PC-3 (cell line): ENCODE data around the gene RIMBP2. TPM values are rescaled to one million over a fixed set of nuclear protein-coding genes. Genes with fewer than 3 reads are reported as not detected.

Experiments used
- ATAC-seq: fragments of 200-7000 bp; cut with Tn5 transposase; 2 replicates; pipeline ENCODE4 v1.9.1; 2020; ENCODE audit warnings: mild to moderate bottlenecking, moderate library complexity
- BruUV-seq: library from RNA; stranded (reverse); fragments of 400-500 nt; replicated peaks from 2 replicates; lab custom pipeline; 2021; lab: Mats Ljungman, UMichigan
- CTCF ChIA-PET: fragments of 300-600 bp; sonication (Branson Sonifier 250); formaldehyde crosslinking; loops from one replicate; lab custom pipeline; 2022; ENCODE audit warnings: antibody characterized with exemption; lab: Charles Lee
- POLR2A ChIA-PET: fragments of 300-600 bp; sonication (Branson Sonifier 250); formaldehyde crosslinking; loops from one replicate; lab custom pipeline; 2022; ENCODE audit warnings: antibody characterized with exemption; ENCODE audit not compliant: unreplicated experiment; lab: Charles Lee
- DNase-seq: peaks from one replicate; pipeline ENCODE4 v3.0.0-alpha.2; 2015
- H2AFZ ChIP-seq: fragments of 300-600 bp; sonication (generic); 2 replicates; pipeline ENCODE4 v1.6.0; 2016; ENCODE audit warnings: antibody characterized with exemption, low read length
- H3F3A ChIP-seq: fragments of 300-600 bp; sonication (generic); one replicate; pipeline ENCODE4 v1.6.0; 2017; ENCODE audit warnings: antibody characterized with exemption, low read length, control low read depth, mild to moderate bottlenecking; ENCODE audit not compliant: unreplicated experiment
- H3K27ac ChIP-seq: fragments of 300-600 bp; sonication (generic); 2 replicates; pipeline ENCODE4 v1.5.1; 2016; ENCODE audit warnings: mild to moderate bottlenecking, low read length
- H3K27me3 ChIP-seq: fragments of 300-600 bp; sonication (generic); 2 replicates; pipeline ENCODE4 v1.6.1; 2016; ENCODE audit warnings: low read length, mixed read lengths
- H3K36me3 ChIP-seq: fragments of 300-600 bp; sonication (generic); 2 replicates; pipeline ENCODE4 v1.6.1; 2016; ENCODE audit warnings: low read depth, mixed run types, low read length, mixed read lengths
- H3K4me1 ChIP-seq: fragments of 300-600 bp; sonication (generic); 2 replicates; pipeline ENCODE4 v1.5.1; 2016; ENCODE audit warnings: low read length; ENCODE audit not compliant: insufficient read depth
- H3K4me2 ChIP-seq: fragments of 300-600 bp; sonication (generic); 2 replicates; pipeline ENCODE4 v1.6.0; 2016; ENCODE audit warnings: low read length
- H3K4me3 ChIP-seq: fragments of 300-600 bp; sonication (generic); 2 replicates; pipeline ENCODE4 v1.5.1; 2016; ENCODE audit warnings: mild to moderate bottlenecking, low read length, mixed read lengths
- H3K79me2 ChIP-seq: fragments of 300-600 bp; sonication (generic); 2 replicates; pipeline ENCODE4 v1.6.1; 2017; ENCODE audit warnings: low read length, mixed read lengths
- H3K9ac ChIP-seq: fragments of 300-600 bp; sonication (generic); 2 replicates; pipeline ENCODE4 v1.6.0; 2016; ENCODE audit warnings: mild to moderate bottlenecking, low read length
- H3K9me2 ChIP-seq: fragments of 300-600 bp; sonication (generic); replicated peaks from 2 replicates; pipeline ENCODE4 v1.6.1; 2016; ENCODE audit warnings: mixed run types, low read length, mixed read lengths
- H3K9me3 ChIP-seq: fragments of 300-600 bp; sonication (generic); 2 replicates; pipeline ENCODE4 v1.6.1; 2016; ENCODE audit warnings: low read length, mixed read lengths
- H4K20me1 ChIP-seq: fragments of 300-600 bp; sonication (generic); 2 replicates; pipeline ENCODE4 v1.6.1; 2016; ENCODE audit warnings: low read length, mixed read lengths
- CTCF ChIP-seq: fragments of 300-600 bp; sonication (generic); conservative IDR thresholded peaks from 2 replicates; pipeline ENCODE4 v1.5.1; 2017; ENCODE audit warnings: antibody characterized with exemption, low read depth, mild to moderate bottlenecking, low read length
- EZH2 ChIP-seq: fragments of 300-600 bp; sonication (generic); IDR thresholded peaks from one replicate; pipeline ENCODE4 v1.6.1; 2017; ENCODE audit warnings: antibody characterized with exemption, mild to moderate bottlenecking, low read length; ENCODE audit not compliant: unreplicated experiment
- EZH2phosphoT487 ChIP-seq: fragments of 300-600 bp; sonication (generic); IDR thresholded peaks from 2 replicates; pipeline ENCODE4 v1.6.1; 2018; ENCODE audit warnings: mild to moderate bottlenecking, antibody characterized with exemption, low read length, borderline replicate concordance
- intact Hi-C: fragments of 100-400 bp; cut with micrococcal nuclease; formaldehyde crosslinking; loops from 2 replicates; pipeline ENCODE4 v1.9.0; 2023
- total RNA-seq: library from RNA; depleted of rRNA; stranded (reverse); fragments of >200 nt; gene quantifications from 2 replicates; pipeline ENCODE4 v1.2.3, GENCODE V29; 2014

Gene RIMBP2
- total RNA-seq, 1 experiment from 2014 or later = not detected

GRCh38 chr12:130685250-130685787 lies 30.8 kb downstream of the RIMBP2 start:
- ATAC-seq (no peak), DNase-seq (no peak)
- H3K4me1 ChIP-seq = no peaks in the 10 kb centered on the region
- H4K20me1 ChIP-seq = no peaks in the 10 kb centered on the region
- intact Hi-C loops = no loop called here
- H3K9me3 ChIP-seq = no peaks in the 10 kb centered on the region
- H3K9me2 ChIP-seq = no peaks in the 10 kb centered on the region
- no peak overlapping the region for H3K9ac ChIP-seq
- ChIA-PET CTCF (no interaction called here), POLR2A (no interaction called here)
- TF ChIP-seq CTCF = no peak
- no peak for TF ChIP-seq EZH2
- no peak for TF ChIP-seq EZH2phosphoT487
- H3K4me3 ChIP-seq = no peak overlapping the region
- no peaks in the 10 kb centered on the region for H3K36me3 ChIP-seq
- no peaks in the 10 kb centered on the region for H3K79me2 ChIP-seq
- H2AFZ ChIP-seq = no peak overlapping the region
- BruUV-seq = no TSS peak
- no peak overlapping the region for H3K27ac ChIP-seq
- no peaks in the 10 kb centered on the region for H3K27me3 ChIP-seq
- H3K4me2 ChIP-seq = no peak overlapping the region
- H3F3A ChIP-seq = no peaks in the 10 kb centered on the region

GRCh38 chr12:130683811-130684210 lies 32.3 kb downstream of the RIMBP2 start:
- TF ChIP-seq EZH2phosphoT487 (no peak), CTCF (no peak), EZH2 (no peak)
- H3K27ac ChIP-seq = no peak overlapping the region

GRCh38 chr12:130683080-130683479 lies 33.0 kb downstream of the RIMBP2 start:
- ATAC-seq (no peak), DNase-seq (no peak)
- Histone ChIP-seq H3K4me2 (no peak overlapping the region), H3K27ac (no peak overlapping the region), H2AFZ (no peak overlapping the region), H3K9me2 (no peaks in the 10 kb centered on the region), H3F3A (no peaks in the 10 kb centered on the region), H3K9ac (no peak overlapping the region), H4K20me1 (no peaks in the 10 kb centered on the region), H3K79me2 (no peaks in the 10 kb centered on the region), H3K9me3 (no peaks in the 10 kb centered on the region), H3K4me3 (no peak overlapping the region), H3K36me3 (no peaks in the 10 kb centered on the region), H3K4me1 (no peaks in the 10 kb centered on the region), H3K27me3 (no peaks in the 10 kb centered on the region)
- no TSS peak for BruUV-seq
- TF ChIP-seq EZH2 (no peak), EZH2phosphoT487 (no peak), CTCF (no peak)
- ChIA-PET CTCF (no interaction called here), POLR2A (no interaction called here)
- intact Hi-C loops = no loop called here

More at GRCh38 chr12:130683811-130684210, 32.3 kb downstream of the RIMBP2 start:
- no peak overlapping the region for H3K4me2 ChIP-seq
- no peaks in the 10 kb centered on the region for H4K20me1 ChIP-seq
- no peaks in the 10 kb centered on the region for H3K9me2 ChIP-seq
- H3F3A ChIP-seq = no peaks in the 10 kb centered on the region
- H3K4me1 ChIP-seq = no peaks in the 10 kb centered on the region
- H3K36me3 ChIP-seq = no peaks in the 10 kb centered on the region
- no peaks in the 10 kb centered on the region for H3K27me3 ChIP-seq
- BruUV-seq = no TSS peak
- intact Hi-C loops = no loop called here
- H3K79me2 ChIP-seq = no peaks in the 10 kb centered on the region
- no peak overlapping the region for H2AFZ ChIP-seq
- ATAC-seq (no peak), DNase-seq (no peak)
- CTCF ChIA-PET = no interaction called here
- POLR2A ChIA-PET = no interaction called here
- H3K9ac ChIP-seq = no peak overlapping the region
- H3K9me3 ChIP-seq = no peaks in the 10 kb centered on the region
- H3K4me3 ChIP-seq = no peak overlapping the region
